Measurements from ENCODE around the gene TMEM123.

GRCh38 chr11:102489186-102490145 is 36.9 kb upstream of the TMEM123 start:
- TF ChIP-seq SIN3A (IDR thresholded peaks at IDR 0.05; ENCODE audit: borderline replicate concordance, insufficient read depth, low read length) (no peak), POLR2AphosphoS5 (IDR thresholded peaks at IDR 0.05; ENCODE audit: low read depth, low read length) (no peak)
- TF ChIP-seq, protein P1, sequence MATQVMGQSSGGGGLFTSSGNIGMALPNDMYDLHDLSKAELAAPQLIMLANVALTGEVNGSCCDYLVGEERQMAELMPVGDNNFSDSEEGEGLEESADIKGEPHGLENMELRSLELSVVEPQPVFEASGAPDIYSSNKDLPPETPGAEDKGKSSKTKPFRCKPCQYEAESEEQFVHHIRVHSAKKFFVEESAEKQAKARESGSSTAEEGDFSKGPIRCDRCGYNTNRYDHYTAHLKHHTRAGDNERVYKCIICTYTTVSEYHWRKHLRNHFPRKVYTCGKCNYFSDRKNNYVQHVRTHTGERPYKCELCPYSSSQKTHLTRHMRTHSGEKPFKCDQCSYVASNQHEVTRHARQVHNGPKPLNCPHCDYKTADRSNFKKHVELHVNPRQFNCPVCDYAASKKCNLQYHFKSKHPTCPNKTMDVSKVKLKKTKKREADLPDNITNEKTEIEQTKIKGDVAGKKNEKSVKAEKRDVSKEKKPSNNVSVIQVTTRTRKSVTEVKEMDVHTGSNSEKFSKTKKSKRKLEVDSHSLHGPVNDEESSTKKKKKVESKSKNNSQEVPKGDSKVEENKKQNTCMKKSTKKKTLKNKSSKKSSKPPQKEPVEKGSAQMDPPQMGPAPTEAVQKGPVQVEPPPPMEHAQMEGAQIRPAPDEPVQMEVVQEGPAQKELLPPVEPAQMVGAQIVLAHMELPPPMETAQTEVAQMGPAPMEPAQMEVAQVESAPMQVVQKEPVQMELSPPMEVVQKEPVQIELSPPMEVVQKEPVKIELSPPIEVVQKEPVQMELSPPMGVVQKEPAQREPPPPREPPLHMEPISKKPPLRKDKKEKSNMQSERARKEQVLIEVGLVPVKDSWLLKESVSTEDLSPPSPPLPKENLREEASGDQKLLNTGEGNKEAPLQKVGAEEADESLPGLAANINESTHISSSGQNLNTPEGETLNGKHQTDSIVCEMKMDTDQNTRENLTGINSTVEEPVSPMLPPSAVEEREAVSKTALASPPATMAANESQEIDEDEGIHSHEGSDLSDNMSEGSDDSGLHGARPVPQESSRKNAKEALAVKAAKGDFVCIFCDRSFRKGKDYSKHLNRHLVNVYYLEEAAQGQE (IDR thresholded peaks at IDR 0.05; ENCODE audit: insufficient read depth in 1 of 2, low read depth in 2 of 2, low read length in 2 of 2), result no peak
